Activated CD4-positive, alpha-beta T cell treated with anti-CD3 and anti-CD28 coated beads for 36 hours (primary cell): ENCODE measurements around the gene TNFRSF9. TPM values are rescaled to one million over a fixed set of nuclear protein-coding genes. Genes with fewer than 3 reads are reported as not detected.

Experiments used
- ATAC-seq: fragments of 200-7000 bp; cut with Tn5 transposase; one replicate; pipeline ENCODE4 v1.10.0; 2021; ENCODE audit warnings: mild to moderate bottlenecking, moderate library complexity
- CTCF ChIA-PET: fragments of 350-600 bp; sonication (Branson Sonifier 250); formaldehyde crosslinking; loops from one replicate; lab custom pipeline; 2021; ENCODE audit warnings: antibody characterized with exemption; lab: Charles Lee
- POLR2A ChIA-PET: fragments of 350-600 bp; sonication (Branson Sonifier 250); formaldehyde crosslinking; loops from one replicate; lab custom pipeline; 2021; ENCODE audit warnings: antibody characterized with exemption, inconsistent platforms; lab: Charles Lee
- DNase-seq: peaks from one replicate; pipeline ENCODE4 v3.0.0-alpha.2; 2020
- H3K27ac Mint-ChIP-seq: one replicate; pipeline ENCODE4 v1.8.0; 2021; ENCODE audit warnings: mixed read lengths
- H3K27me3 Mint-ChIP-seq: one replicate; pipeline ENCODE4 v1.8.0; 2021; ENCODE audit warnings: mixed read lengths
- H3K36me3 Mint-ChIP-seq: one replicate; pipeline ENCODE4 v1.8.0; 2021; ENCODE audit warnings: low read depth, mixed read lengths
- H3K4me1 Mint-ChIP-seq: one replicate; pipeline ENCODE4 v1.8.0; 2021; ENCODE audit warnings: mixed read lengths
- H3K4me3 Mint-ChIP-seq: one replicate; pipeline ENCODE4 v1.8.0; 2021; ENCODE audit warnings: mild to moderate bottlenecking, moderate library complexity, mixed read lengths
- H3K9me3 Mint-ChIP-seq: one replicate; pipeline ENCODE4 v1.8.0; 2021; ENCODE audit warnings: low read depth, mixed read lengths
- intact Hi-C, 2 experiments: fragments of 100-400 bp; cut with DNase I in 1 of 2; cut with micrococcal nuclease in 1 of 2; formaldehyde crosslinking; loops; one replicate each; pipeline versions ENCODE4 v1.14.2 to v1.15.1; 2022 to 2024; cut with DNase I, micrococcal nuclease
- total RNA-seq, 2 experiments: library from RNA; stranded (reverse); gene quantifications; one replicate each; pipeline ENCODE4 v1.2.3, GENCODE V29; 2021

The TNFRSF9 gene
- 10 to 100 TPM; 26.8 to 28.2 TPM for total RNA-seq

DNA sequence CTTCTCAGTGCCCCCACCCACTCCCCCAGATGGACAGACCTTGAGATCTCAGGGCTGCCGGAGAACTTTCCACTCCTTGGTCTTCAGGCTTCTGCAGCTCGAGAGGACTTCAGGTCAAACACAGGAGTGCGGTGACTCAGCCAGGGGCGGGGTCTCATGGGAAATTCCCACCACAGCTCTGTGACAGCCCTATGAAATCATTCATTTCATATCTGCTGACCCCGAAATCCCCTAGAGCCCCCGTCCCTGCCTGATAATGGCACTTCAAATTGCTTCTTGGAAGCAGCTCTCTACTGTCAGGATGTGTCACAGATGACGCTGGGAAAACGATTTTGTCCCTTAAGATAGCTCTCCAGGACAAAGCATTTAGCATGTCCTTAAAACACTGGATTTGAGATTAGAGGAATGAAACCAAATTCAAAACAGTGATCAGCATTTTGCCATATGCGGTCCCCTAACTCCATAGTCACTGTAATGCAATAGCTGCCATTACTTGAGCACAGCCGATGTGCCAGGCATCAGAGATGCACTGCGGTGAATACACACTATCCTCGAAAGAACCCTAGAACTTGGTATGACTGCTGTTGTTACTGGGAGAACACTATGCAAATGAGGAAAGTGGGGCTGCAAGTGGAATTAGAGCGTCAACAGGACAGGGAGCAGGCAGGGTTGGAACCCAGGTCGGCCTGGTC is at the start of gene TNFRSF9:
Gene TNFRSF9 (minus strand): TSS at position 95 of the 692 bp plus-strand sequence. CDS start 845 bp downstream, outside the sequence.
- CTCF ChIA-PET: interaction anchor here (0.7 to 2.7 kb wide), 10 partner anchors 8 to 706 kb away, joined by 3 to 10 read pairs (median 3); no protein-coding TSS in a partner anchor
- intact Hi-C loops: loop anchor here (1.0 to 10.0 kb wide), 5 partner anchors 8 to 1156 kb away; partner anchors contain the start of genes CAMTA1 (in 1 of the 2) and PARK7 (in 1 of the 2)
- DNase-seq: peak; percentile 90
- H3K4me3 Mint-ChIP-seq: peak within 1 kb of the TSS; percentile 66
- H3K4me1 Mint-ChIP-seq: peaks cover 47% of the 10 kb centered on the region
- peaks cover 28% of the 10 kb centered on the region for H3K27me3 Mint-ChIP-seq
- H3K9me3 Mint-ChIP-seq: no peaks in the 10 kb centered on the region
- H3K36me3 Mint-ChIP-seq: peaks cover 15% of the 10 kb centered on the region
- H3K27ac Mint-ChIP-seq: peak within 1 kb of the TSS; percentile 88
- peak; percentile 89 for ATAC-seq
- POLR2A ChIA-PET: interaction anchor here (0.6 to 1.1 kb wide), 4 partner anchors 8 to 881 kb away, joined by 4 to 6 read pairs (median 4); no protein-coding TSS in a partner anchor

DNA sequence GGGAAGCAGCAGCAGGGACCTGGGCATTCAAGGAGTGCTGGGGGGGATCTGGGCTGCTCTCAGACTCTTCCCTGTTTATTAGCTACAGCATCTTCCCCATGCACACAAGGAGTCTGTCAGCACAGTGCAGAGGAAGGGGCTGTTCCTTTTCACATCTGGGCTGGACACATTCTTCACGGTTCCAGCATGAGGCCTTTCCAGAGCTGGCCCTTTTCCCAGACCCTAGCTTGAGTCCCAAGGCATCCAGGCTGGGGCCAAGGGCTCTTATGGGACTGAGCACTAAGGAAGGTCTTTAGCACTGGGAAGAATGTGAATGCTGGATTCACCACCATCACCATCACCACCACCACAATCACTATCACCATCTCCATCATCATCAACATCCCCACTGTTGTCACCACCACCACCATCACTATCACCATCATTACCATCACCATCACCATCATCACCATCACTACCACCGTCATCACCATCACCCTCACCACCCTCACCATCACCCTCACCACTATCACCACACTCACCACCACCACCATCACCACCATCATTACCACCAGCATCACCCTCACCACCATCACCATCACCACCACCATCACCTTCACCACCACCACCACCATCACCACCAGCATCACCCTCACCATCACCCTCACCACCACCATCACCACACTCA is 49.3 kb upstream of the TNFRSF9 start:
- Mint-ChIP-seq H3K9me3 (peaks cover 3% of the 10 kb centered on the region), H3K27me3 (no peaks in the 10 kb centered on the region), H3K27ac (no peak overlapping the region), H3K4me1 (peaks cover 4% of the 10 kb centered on the region), H3K36me3 (peaks cover 55% of the 10 kb centered on the region), H3K4me3 (no peak overlapping the region)
- ATAC-seq: no peak
- CTCF ChIA-PET: no interaction called here
- intact Hi-C loops: no loop called here
- no peak for DNase-seq
- POLR2A ChIA-PET: no interaction called here

DNA sequence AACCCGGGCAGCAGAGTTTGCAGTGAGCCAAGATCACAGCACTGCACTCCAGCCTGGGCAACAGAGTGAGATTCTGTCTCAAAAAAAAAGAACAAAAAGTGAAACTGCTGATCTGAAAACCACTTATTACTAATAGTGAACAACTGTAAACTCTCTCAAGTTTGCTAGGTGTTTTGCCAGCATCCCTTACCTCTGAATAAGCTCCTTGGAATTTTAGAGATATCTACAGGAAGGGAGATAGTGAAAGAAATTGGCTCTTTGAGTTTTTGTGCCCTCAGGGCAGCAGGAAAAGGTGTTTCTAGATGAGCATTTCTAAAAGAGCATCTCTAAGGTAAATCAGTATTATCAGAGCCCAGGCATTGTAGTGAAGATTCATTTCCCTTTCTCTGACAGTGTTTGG is 47.9 kb upstream of the TNFRSF9 start:
- ATAC-seq: no peak
- POLR2A ChIA-PET: no interaction called here
- peaks cover 60% of the 10 kb centered on the region for H3K36me3 Mint-ChIP-seq

DNA sequence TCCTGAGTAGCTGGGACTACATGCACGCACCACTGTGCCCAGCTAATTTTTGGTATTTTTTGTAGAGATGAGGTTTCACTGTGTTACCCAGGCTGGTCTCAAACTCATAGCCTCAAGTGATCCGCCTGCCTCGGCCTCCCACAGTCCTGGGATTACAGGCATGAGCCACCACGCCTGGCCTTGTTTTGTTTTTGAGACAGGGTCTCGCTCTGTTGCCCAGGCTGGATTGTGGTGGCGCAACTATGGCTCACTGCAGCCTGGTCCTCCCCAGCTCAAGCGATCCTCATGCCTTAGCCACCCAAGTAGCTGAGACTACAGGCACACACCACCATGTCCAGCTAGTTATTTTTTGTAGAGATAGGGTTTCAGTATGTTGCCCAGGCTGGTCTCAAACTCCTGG is 46.9 kb upstream of the TNFRSF9 start:
- H3K36me3 Mint-ChIP-seq: peaks cover 64% of the 10 kb centered on the region
- DNase-seq (no peak), ATAC-seq (no peak)
- ChIA-PET CTCF (interaction anchor here (1.5 to 2.2 kb wide), 2 partner anchors 13 to 28 kb away, joined by 4 to 9 read pairs; no protein-coding TSS in a partner anchor), POLR2A (no interaction called here)
- no peak overlapping the region for H3K27ac Mint-ChIP-seq
- peaks cover under 1% of the 10 kb centered on the region for H3K4me1 Mint-ChIP-seq
- no peak overlapping the region for H3K4me3 Mint-ChIP-seq
- intact Hi-C loops: no loop called here
- no peaks in the 10 kb centered on the region for H3K27me3 Mint-ChIP-seq
- peaks cover 3% of the 10 kb centered on the region for H3K9me3 Mint-ChIP-seq

More for the DNA sequence above, 47.9 kb upstream of the TNFRSF9 start:
- CTCF ChIA-PET: interaction anchor here (0.7 to 2.2 kb wide), 3 partner anchors 14 to 246 kb away, joined by 3 to 9 read pairs (median 4); no protein-coding TSS in a partner anchor
- intact Hi-C loops: no loop called here
- Mint-ChIP-seq H3K27me3 (no peaks in the 10 kb centered on the region), H3K4me3 (no peak overlapping the region), H3K9me3 (peaks cover 3% of the 10 kb centered on the region), H3K27ac (no peak overlapping the region), H3K4me1 (no peaks in the 10 kb centered on the region)
- no peak for DNase-seq

DNA sequence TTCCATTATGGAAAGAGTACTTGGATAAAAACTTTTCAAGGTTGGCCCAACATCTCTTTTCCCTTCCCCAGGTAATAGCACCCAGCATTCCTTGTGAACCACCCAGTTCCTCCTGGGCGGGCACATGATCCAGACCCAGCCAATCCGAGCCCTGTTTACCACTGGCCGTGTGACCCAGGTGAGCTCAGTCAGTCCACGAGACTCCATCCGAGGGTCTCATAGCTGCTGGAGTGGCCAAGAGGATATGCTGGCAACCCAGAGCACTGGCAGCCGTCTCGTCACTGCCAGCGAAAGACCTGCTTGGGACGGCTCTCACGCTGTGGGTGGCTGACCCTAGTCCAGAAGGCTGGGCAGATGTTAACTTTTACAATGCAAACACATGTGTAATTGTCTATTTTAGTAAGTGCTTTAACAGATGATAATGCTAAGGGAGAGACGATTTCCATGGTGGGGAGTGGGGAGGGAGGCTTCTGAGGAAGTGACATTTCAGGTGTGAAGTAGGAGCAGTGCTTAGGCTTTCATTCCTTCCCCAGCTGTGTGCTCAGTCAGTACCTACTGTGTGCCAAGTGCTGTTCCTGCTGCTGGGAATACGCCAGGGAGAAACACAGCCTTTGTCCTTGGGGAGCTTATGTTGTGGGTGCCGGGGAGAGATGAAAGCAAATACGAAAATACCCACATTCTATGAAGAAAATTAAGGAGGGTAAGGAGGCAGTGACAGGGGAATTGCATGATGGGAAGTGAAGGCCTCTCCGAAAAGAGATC is 45.4 kb upstream of the TNFRSF9 start:
- POLR2A ChIA-PET: interaction anchor here (0.5 kb wide), 1 partner anchor 11 kb away, joined by 8 read pairs; no protein-coding TSS in a partner anchor
- H3K27ac Mint-ChIP-seq: no peak overlapping the region
- peaks cover 3% of the 10 kb centered on the region for H3K9me3 Mint-ChIP-seq
- CTCF ChIA-PET: interaction anchor here (0.8 to 2.9 kb wide), 2 partner anchors 10 to 11 kb away, joined by 3 to 14 read pairs; no protein-coding TSS in a partner anchor
- ATAC-seq: no peak
- no peaks in the 10 kb centered on the region for H3K27me3 Mint-ChIP-seq
- peaks cover 5% of the 10 kb centered on the region for H3K4me1 Mint-ChIP-seq
- intact Hi-C loops: no loop called here
- H3K36me3 Mint-ChIP-seq: peaks cover 69% of the 10 kb centered on the region
- no peak overlapping the region for H3K4me3 Mint-ChIP-seq
- DNase-seq: no peak

DNA sequence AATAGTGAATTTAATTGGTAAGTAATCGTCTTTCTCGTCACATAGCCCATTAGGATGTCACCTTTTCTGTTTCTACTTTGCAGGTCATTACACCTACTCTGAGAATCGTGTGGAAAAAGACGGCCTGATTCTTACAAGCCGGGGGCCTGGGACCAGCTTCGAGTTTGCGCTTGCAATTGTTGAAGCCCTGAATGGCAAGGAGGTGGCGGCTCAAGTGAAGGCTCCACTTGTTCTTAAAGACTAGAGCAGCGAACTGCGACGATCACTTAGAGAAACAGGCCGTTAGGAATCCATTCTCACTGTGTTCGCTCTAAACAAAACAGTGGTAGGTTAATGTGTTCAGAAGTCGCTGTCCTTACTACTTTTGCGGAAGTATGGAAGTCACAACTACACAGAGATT is 44.2 kb upstream of the TNFRSF9 start:
- ATAC-seq: no peak
- H3K27me3 Mint-ChIP-seq: no peaks in the 10 kb centered on the region
- H3K4me3 Mint-ChIP-seq: no peak overlapping the region
- intact Hi-C loops: no loop called here
- POLR2A ChIA-PET: no interaction called here
- H3K9me3 Mint-ChIP-seq: no peaks in the 10 kb centered on the region
- no peak for DNase-seq
- H3K36me3 Mint-ChIP-seq: peaks cover 63% of the 10 kb centered on the region
- CTCF ChIA-PET: interaction anchor here (0.6 to 3.5 kb wide), 6 partner anchors 9 to 338 kb away, joined by 3 to 14 read pairs (median 4); no protein-coding TSS in a partner anchor
- peaks cover 5% of the 10 kb centered on the region for H3K4me1 Mint-ChIP-seq
- H3K27ac Mint-ChIP-seq: no peak overlapping the region

DNA sequence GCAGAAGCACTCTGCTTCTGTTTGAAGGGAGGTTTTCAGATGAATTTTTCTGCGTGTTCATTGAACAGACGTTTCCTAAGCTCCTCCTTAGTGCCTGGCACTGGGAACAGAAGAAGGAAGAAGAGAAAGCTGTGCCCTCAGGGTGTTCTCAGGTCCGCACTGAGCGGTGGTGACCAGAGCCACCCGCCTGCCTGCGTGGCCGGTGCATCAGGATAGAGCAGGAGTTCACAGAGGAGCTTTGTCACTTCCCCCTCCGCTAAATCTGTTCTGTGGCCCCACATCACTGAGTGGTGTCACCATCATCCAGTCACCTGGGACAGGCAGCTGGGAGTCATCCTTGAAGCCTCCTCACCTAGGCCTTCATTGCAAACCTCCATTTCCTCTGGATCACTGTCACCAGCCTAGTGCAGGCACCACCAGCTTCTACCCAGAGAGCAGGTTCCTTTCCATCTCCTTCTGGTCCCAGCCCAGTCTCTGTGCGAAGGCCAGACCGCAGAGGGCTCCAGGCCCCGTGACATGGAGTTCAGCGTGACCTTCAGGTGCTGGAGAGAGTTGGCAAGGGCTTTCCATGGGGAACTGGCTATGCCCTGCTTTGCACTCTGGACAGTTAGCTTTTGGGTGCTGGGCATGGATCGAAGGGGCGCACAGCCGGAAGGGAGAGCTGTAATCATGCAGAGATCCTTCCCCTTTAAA is 42.6 kb upstream of the TNFRSF9 start:
- intact Hi-C loops: no loop called here
- no peaks in the 10 kb centered on the region for H3K9me3 Mint-ChIP-seq
- POLR2A ChIA-PET: no interaction called here
- no peak for DNase-seq
- ATAC-seq: no peak
- no peak overlapping the region for H3K27ac Mint-ChIP-seq
- no peak overlapping the region for H3K4me3 Mint-ChIP-seq
- no peaks in the 10 kb centered on the region for H3K27me3 Mint-ChIP-seq
- H3K4me1 Mint-ChIP-seq: peaks cover 5% of the 10 kb centered on the region
- peaks cover 62% of the 10 kb centered on the region for H3K36me3 Mint-ChIP-seq
- CTCF ChIA-PET: interaction anchor here (0.6 to 3.5 kb wide), 6 partner anchors 9 to 1065 kb away, joined by 3 to 9 read pairs (median 4); no protein-coding TSS in a partner anchor

DNA sequence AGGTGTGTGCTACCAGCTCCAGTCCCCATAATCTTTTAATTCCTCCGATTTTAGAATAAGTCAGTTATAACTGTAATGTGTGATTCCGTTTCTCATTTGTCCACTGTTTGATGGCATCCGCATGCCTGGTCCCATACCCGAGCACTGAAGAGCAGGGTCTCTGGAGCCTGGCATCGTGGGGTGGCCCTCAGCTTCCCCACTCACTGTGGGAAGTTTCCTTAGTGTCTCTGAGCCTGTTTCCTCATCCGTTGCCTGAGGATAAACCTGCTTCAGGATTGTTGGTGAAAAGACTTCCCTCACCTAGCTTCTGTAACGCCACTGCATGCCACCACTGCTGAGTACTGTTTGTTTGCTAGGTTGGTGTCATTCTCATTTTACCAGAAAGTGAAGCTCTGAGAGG is 40.3 kb upstream of the TNFRSF9 start:
- peak overlapping the region; percentile 19 for H3K27ac Mint-ChIP-seq
- no peak overlapping the region for H3K4me3 Mint-ChIP-seq
- intact Hi-C loops: no loop called here
- DNase-seq (no peak), ATAC-seq (no peak)
- CTCF ChIA-PET: interaction anchor here (1.2 to 1.4 kb wide), 3 partner anchors 10 to 335 kb away, joined by 3 to 5 read pairs (median 4); no protein-coding TSS in a partner anchor
- peaks cover 49% of the 10 kb centered on the region for H3K36me3 Mint-ChIP-seq
- H3K4me1 Mint-ChIP-seq: peaks cover 5% of the 10 kb centered on the region
- POLR2A ChIA-PET: no interaction called here
- H3K9me3 Mint-ChIP-seq: no peaks in the 10 kb centered on the region
- no peaks in the 10 kb centered on the region for H3K27me3 Mint-ChIP-seq

DNA sequence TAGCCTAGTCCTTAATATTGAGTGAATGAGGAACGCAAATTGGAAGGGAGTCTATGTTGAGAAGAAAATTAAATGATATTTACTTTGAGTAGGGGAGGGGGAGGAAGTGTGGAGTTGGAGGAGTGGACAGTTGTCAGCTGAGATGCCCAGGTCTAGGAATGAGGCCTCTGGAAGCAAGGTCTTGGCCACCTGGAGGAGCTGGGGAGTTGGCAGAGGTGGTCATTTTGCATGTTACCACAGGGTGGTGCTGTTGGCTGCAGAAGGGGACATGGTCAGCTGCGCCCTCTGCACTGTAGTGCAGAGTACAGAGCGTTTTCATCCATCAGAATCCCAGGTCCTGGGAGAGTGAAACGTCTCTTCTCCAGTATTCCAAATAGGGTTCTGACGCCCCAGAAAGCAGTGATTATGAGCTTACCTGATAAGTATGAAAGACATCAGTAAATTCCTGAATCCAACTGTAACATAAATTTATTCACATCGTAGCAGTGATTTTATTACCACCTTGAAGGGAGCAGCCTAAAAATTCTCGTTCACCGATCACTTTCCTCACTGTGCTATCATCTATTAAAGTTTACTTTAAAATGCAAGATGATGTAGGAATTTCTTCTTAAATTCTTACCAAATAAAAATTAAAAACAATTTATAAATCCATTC is 34.7 kb upstream of the TNFRSF9 start:
- H3K9me3 Mint-ChIP-seq: no peaks in the 10 kb centered on the region
- intact Hi-C loops: no loop called here
- no peak overlapping the region for H3K27ac Mint-ChIP-seq
- H3K4me1 Mint-ChIP-seq: peaks cover 2% of the 10 kb centered on the region
- ChIA-PET POLR2A (interaction anchor here (0.7 kb wide), 1 partner anchor 10 kb away, joined by 8 read pairs; no protein-coding TSS in a partner anchor), CTCF (interaction anchor here (0.6 to 3.0 kb wide), 24 partner anchors 8 to 452 kb away, joined by 3 to 21 read pairs (median 4); no protein-coding TSS in a partner anchor)
- H3K4me3 Mint-ChIP-seq: no peak overlapping the region
- peaks cover 45% of the 10 kb centered on the region for H3K36me3 Mint-ChIP-seq
- DNase-seq (peak; percentile 56), ATAC-seq (peak; percentile 83)
- no peaks in the 10 kb centered on the region for H3K27me3 Mint-ChIP-seq

DNA sequence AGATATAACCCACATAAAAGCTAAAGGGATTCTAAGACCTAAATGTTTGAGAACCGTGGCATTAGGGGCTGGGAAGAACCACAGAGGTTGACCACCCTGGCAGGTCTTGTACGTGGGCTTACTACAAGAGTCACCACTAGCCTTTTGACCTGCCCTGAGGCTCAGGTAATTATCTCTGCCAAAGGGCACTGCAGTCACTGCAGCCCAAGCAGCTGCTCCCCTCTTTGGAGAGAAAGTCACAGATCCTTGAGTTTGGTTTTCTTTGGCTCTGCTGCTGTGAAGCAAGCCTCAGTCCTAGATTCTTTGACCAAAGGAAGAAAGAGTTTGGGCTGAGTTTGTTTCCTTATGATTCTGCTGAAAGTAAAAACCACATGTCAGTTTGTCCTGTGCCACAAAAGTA is 32.4 kb upstream of the TNFRSF9 start:
- intact Hi-C loops: no loop called here
- Mint-ChIP-seq H3K27ac (no peak overlapping the region), H3K4me1 (peaks cover 2% of the 10 kb centered on the region), H3K36me3 (peaks cover 46% of the 10 kb centered on the region), H3K4me3 (no peak overlapping the region), H3K27me3 (no peaks in the 10 kb centered on the region), H3K9me3 (no peaks in the 10 kb centered on the region)
- ATAC-seq (no peak), DNase-seq (no peak)
- POLR2A ChIA-PET: no interaction called here
- CTCF ChIA-PET: no interaction called here
